ENCODE measurements around the gene B3GNT3. TPM values are rescaled to one million over a fixed set of nuclear protein-coding genes. Genes with fewer than 3 reads are reported as not detected.

The B3GNT3 gene
- total and polyA plus RNA-seq, 2 of the 4 experiments (the other 2 are of a cell fraction) = not detected

GRCh38 chr19:17797424-17798201 lies 2.7 kb downstream of the B3GNT3 start:
- Histone ChIP-seq H3K27me3 (ENCODE audit: control insufficient read depth, insufficient read depth, low read length) (peaks cover 68% of the 10 kb centered on the region), H3K27ac (ENCODE audit: insufficient read depth, low read length) (no peak overlapping the region), H4K20me1 (ENCODE audit: insufficient read depth, low read length) (no peaks in the 10 kb centered on the region), H3K9me3 (ENCODE audit: control insufficient read depth, insufficient read depth, low read length) (peaks cover 5% of the 10 kb centered on the region; the same call in 1 of the 2 replicates), H2BK5ac (ENCODE audit: low read depth, low read length, poor library complexity, severe bottlenecking) (no peak overlapping the region), H3K9me1 (ENCODE audit: insufficient read depth, low read length) (no peaks in the 10 kb centered on the region), H4K5ac (ENCODE audit: low read depth, low read length) (no peak overlapping the region), H2AK9ac (replicated peaks; ENCODE audit: low read depth, low read length, poor library complexity) (no peak overlapping the region), H4K91ac (ENCODE audit: insufficient read depth, low read depth, low read length) (no peak overlapping the region), H3K9ac (ENCODE audit: low read depth, low read length) (no peak overlapping the region), H3K23ac (ENCODE audit: low read depth, low read length) (no peak overlapping the region), H3K18ac (ENCODE audit: low read depth, low read length) (no peak overlapping the region), H3K79me1 (ENCODE audit: low read depth in 1 of 2, low read length in 2 of 2) (no peaks in the 10 kb centered on the region), H3K36me3 (ENCODE audit: control insufficient read depth, insufficient read depth, low read length) (no peaks in the 10 kb centered on the region), H3K4me2 (ENCODE audit: low read depth, low read length) (no peak overlapping the region), H2BK120ac (ENCODE audit: low read depth, low read length) (no peak overlapping the region), H3K4ac (ENCODE audit: low read depth, low read length) (no peak overlapping the region), H3K14ac (replicated peaks; ENCODE audit: low read depth, low read length) (no peak overlapping the region), H3K4me1 (ENCODE audit: control insufficient read depth, insufficient read depth, low read length) (no peaks in the 10 kb centered on the region), H3K56ac (ENCODE audit: extremely low read depth, insufficient read depth, low read length) (no peak overlapping the region), H3K4me3 (ENCODE audit: insufficient read depth, low read depth, low read length) (no peak overlapping the region), H2BK15ac (ENCODE audit: low read depth, low read length) (no peak overlapping the region), H2AFZ (replicated peaks; ENCODE audit: low read length, poor library complexity) (no peak overlapping the region), H4K8ac (ENCODE audit: low read depth in 2 of 2, low read length in 2 of 2) (no peak overlapping the region), H2AK5ac (ENCODE audit: low read depth, low read length) (no peak overlapping the region), H2BK20ac (ENCODE audit: low read depth, low read length) (no peak overlapping the region)
- dilution Hi-C loops (cut with HindIII; ENCODE audit: low sequenced_read_pairs, unreplicated experiment) (no loop called here), in situ Hi-C loops (cut with MboI; ENCODE audit: low sequenced_read_pairs) (no loop called here), intact Hi-C loops (cut with micrococcal nuclease) (no loop called here)
- no peak for DNase-seq
- WGBS, 2 experiments (ENCODE audit: extremely low coverage in 2 of 2, insufficient read length in 1 of 2) = 13% methylated on average over 3 of the region's 11 CpGs; no CpG with 5 or more reads in 1 of the 2 experiments
- no TSS peak for BruUV-seq (replicated peaks)
- no peak for ATAC-seq (ENCODE audit: low read depth)
- ChIA-PET POLR2A (ENCODE audit: unreplicated experiment) (no interaction called here), CTCF (interaction anchor here (0.6 kb wide), 1 partner anchor 14 kb away, joined by 3 read pairs; no protein-coding TSS in a partner anchor)
- TF ChIP-seq MAZ (IDR thresholded peaks at IDR 0.05; ENCODE audit: borderline replicate concordance, low read depth, low read length) (no peak), POLR2A (IDR thresholded peaks at IDR 0.05; ENCODE audit: low read depth, low read length) (no peak), FOS (IDR thresholded peaks at IDR 0.05; ENCODE audit: low read depth, low read length) (no peak), MXI1 (IDR thresholded peaks at IDR 0.05; ENCODE audit: borderline replicate concordance, low read depth, low read length) (no peak), CEBPB (IDR thresholded peaks at IDR 0.05; ENCODE audit: low read depth, low read length) (no peak), CHD1 (IDR thresholded peaks at IDR 0.05; ENCODE audit: low read depth, low read length) (no peak), RAD21 (IDR thresholded peaks at IDR 0.05; ENCODE audit: low read length) (no peak)
- TF ChIP-seq, protein P1, sequence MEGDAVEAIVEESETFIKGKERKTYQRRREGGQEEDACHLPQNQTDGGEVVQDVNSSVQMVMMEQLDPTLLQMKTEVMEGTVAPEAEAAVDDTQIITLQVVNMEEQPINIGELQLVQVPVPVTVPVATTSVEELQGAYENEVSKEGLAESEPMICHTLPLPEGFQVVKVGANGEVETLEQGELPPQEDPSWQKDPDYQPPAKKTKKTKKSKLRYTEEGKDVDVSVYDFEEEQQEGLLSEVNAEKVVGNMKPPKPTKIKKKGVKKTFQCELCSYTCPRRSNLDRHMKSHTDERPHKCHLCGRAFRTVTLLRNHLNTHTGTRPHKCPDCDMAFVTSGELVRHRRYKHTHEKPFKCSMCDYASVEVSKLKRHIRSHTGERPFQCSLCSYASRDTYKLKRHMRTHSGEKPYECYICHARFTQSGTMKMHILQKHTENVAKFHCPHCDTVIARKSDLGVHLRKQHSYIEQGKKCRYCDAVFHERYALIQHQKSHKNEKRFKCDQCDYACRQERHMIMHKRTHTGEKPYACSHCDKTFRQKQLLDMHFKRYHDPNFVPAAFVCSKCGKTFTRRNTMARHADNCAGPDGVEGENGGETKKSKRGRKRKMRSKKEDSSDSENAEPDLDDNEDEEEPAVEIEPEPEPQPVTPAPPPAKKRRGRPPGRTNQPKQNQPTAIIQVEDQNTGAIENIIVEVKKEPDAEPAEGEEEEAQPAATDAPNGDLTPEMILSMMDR (conservative IDR thresholded peaks at IDR 0.05; ENCODE audit: low read depth, low read length) = no peak
- TF ChIP-seq, protein P2, sequence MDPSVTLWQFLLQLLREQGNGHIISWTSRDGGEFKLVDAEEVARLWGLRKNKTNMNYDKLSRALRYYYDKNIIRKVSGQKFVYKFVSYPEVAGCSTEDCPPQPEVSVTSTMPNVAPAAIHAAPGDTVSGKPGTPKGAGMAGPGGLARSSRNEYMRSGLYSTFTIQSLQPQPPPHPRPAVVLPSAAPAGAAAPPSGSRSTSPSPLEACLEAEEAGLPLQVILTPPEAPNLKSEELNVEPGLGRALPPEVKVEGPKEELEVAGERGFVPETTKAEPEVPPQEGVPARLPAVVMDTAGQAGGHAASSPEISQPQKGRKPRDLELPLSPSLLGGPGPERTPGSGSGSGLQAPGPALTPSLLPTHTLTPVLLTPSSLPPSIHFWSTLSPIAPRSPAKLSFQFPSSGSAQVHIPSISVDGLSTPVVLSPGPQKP (IDR thresholded peaks at IDR 0.05; ENCODE audit: borderline replicate concordance, low read depth, low read length) = no peak
